ENCODE measurements around the gene BCL2L11. TPM values are rescaled to one million over a fixed set of nuclear protein-coding genes. Genes with fewer than 3 reads are reported as not detected.

The BCL2L11 gene
- total RNA-seq, 2 experiments from 2014 or later, result 11.1 to 11.2 TPM

DNA sequence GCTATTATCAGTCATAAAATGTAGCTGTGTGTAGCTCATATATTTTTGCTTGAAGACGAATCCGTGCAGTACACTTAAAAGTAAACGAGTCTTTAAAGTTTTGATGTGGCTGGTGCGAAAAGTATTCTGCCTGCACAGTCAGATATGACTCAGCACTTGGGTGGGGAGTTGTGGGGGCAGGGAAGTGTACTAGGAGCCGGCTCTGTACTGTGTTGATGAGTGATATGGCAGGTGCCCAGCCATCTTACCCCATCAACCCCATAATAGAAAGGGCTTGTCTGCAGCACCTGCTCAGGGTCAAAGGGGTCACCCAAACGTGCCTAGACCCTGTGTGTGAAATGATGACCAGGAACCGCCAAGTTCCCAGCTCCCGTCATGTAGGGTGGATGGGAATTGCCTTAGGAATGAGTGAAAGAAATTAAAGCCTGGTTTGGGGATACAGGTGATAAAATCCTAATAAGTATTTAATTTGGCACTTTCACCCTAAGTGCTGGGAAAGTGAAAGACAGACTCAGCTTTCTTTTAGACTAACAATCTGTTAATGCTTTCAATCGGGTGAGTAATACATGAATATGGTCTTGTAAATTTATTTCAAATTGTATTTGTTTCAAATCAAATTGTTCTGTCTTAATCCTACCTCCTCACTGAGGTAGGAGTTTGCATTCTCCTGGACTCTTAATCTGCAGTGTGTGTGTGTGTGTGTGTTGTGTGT is 48.0 kb downstream of the BCL2L11 start:
- Mint-ChIP-seq H3K27me3 (peaks cover 19% of the 10 kb centered on the region), H3K27ac (no peak overlapping the region), H3K9me3 (no peaks in the 10 kb centered on the region), H3K4me1 (peaks cover 20% of the 10 kb centered on the region), H3K4me3 (no peak overlapping the region), H3K36me3 (ENCODE audit: low read depth) (peaks cover 11% of the 10 kb centered on the region)
- CTCF ChIA-PET, result interaction anchor here (1.0 to 2.7 kb wide), 2 partner anchors 10 to 24 kb away, joined by 3 to 7 read pairs; no protein-coding TSS in a partner anchor
- POLR2A ChIA-PET, result no interaction called here
- peak; percentile 54 for DNase-seq

DNA sequence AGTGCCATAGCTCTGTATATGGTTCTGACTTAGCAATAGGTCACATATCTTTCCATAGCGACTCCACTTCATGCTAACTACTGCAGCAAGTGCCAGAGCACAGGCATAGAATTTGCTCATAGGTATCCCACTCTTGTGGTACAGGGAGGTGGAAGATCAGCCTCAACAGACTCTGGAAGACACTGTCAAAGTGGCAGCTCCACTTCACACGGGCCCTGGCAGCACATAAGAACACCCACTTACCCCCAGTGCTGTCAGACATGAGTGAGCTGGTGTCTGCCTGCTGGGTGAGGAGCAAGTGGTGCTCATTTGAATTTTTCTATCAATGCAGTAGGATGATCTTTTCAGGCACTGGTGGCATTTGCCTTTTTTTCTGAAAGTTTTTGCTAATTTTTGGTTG is 48.6 kb downstream of the BCL2L11 start:
- H3K4me3 Mint-ChIP-seq, result no peak overlapping the region
- peaks cover 8% of the 10 kb centered on the region for H3K36me3 Mint-ChIP-seq (ENCODE audit: low read depth)
- ChIA-PET CTCF (interaction anchor here (2.7 kb wide), 1 partner anchor 9 kb away, joined by 7 read pairs; no protein-coding TSS in a partner anchor), POLR2A (no interaction called here)
- peaks cover 19% of the 10 kb centered on the region for H3K27me3 Mint-ChIP-seq
- H3K4me1 Mint-ChIP-seq, result peaks cover 20% of the 10 kb centered on the region
- no peak overlapping the region for H3K27ac Mint-ChIP-seq
- H3K9me3 Mint-ChIP-seq, result no peaks in the 10 kb centered on the region
- no peak for DNase-seq

DNA sequence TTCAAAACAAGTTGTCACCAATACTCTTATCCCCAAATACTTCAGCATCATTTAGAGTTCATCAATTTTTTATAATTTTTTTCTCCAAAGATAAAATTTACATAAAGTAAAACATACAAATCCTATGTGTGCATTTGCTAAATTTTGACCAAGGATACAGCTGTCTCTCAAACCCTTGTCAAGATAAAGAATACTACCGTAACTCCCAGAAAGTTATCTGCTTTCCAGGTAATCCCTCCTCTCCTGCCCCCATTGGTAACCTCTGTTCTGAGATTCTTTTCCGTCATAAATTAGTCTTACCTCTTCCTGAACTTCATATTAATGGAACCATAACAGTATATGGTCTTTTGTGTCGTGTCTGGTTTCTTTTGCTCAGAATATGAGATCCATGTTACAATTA is 49.2 kb downstream of the BCL2L11 start:
- H3K4me3 Mint-ChIP-seq, result no peak overlapping the region
- no peaks in the 10 kb centered on the region for H3K9me3 Mint-ChIP-seq
- peaks cover 23% of the 10 kb centered on the region for H3K27me3 Mint-ChIP-seq
- ChIA-PET CTCF (no interaction called here), POLR2A (no interaction called here)
- H3K27ac Mint-ChIP-seq, result no peak overlapping the region
- no peak for DNase-seq
- H3K4me1 Mint-ChIP-seq, result peaks cover 20% of the 10 kb centered on the region
- peaks cover 5% of the 10 kb centered on the region for H3K36me3 Mint-ChIP-seq (ENCODE audit: low read depth)

DNA sequence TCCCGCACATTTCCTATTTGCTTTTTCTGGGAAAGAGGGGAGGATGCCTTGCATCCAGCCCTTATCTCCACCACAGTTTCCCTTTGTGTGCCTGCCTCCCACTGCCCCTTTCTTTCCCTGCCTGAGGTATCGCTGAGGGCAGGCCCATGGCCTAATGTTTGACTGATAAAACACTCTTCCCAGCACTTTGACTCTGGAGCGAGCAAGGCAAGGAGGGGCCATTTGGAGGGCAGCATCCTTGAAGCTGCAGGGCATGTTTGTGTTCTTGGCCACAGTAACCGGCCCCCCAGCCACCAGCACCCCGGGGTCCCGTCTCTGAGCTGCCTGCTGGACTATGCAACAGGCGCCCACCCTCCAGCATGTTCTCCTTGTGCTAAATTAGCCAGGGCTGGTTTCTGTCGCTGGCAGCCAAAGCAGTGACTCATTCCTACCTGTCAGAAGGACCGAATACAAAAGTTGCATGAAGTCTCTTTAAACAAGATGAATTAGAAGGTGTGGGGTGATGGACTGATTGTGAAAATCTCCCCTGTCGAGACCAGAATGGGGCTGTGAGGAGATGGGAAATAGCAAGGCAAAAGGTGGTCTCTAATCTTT is 50.7 kb downstream of the BCL2L11 start:
- Mint-ChIP-seq H3K27ac (no peak overlapping the region), H3K4me1 (peaks cover 20% of the 10 kb centered on the region), H3K4me3 (no peak overlapping the region), H3K27me3 (peaks cover 27% of the 10 kb centered on the region), H3K36me3 (ENCODE audit: low read depth) (no peaks in the 10 kb centered on the region), H3K9me3 (no peaks in the 10 kb centered on the region)
- ChIA-PET CTCF (interaction anchor here (2.5 kb wide), 1 partner anchor 17 kb away, joined by 8 read pairs; no protein-coding TSS in a partner anchor), POLR2A (no interaction called here)
- no peak for DNase-seq

DNA sequence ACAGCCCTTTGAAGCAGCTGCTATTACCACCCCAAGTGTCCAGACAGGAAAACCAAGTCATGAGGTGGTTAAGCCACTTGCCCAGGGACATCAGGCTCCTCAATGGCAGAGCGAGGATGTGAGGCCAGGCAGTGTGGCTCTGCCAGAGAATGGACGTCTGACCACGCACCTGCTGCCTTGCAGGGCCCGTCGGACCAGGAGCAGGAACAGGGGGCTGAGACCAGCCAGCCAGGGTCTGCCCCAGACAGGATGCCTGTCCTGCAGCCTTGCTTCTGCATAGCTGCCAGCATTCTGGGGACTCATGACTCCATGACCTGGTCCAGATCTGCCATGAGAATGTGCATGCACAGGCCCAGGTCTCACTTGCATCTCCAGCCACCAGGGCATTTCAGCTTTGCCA is 52.0 kb downstream of the BCL2L11 start:
- H3K4me3 Mint-ChIP-seq, result no peak overlapping the region
- DNase-seq, result no peak
- H3K36me3 Mint-ChIP-seq (ENCODE audit: low read depth), result no peaks in the 10 kb centered on the region
- peaks cover 27% of the 10 kb centered on the region for H3K27me3 Mint-ChIP-seq
- H3K27ac Mint-ChIP-seq, result no peak overlapping the region
- H3K4me1 Mint-ChIP-seq, result peaks cover 15% of the 10 kb centered on the region
- ChIA-PET CTCF (interaction anchor here (1.4 to 2.5 kb wide), 2 partner anchors 13 to 15 kb away, joined by 3 to 8 read pairs; no protein-coding TSS in a partner anchor), POLR2A (no interaction called here)
- no peaks in the 10 kb centered on the region for H3K9me3 Mint-ChIP-seq

DNA sequence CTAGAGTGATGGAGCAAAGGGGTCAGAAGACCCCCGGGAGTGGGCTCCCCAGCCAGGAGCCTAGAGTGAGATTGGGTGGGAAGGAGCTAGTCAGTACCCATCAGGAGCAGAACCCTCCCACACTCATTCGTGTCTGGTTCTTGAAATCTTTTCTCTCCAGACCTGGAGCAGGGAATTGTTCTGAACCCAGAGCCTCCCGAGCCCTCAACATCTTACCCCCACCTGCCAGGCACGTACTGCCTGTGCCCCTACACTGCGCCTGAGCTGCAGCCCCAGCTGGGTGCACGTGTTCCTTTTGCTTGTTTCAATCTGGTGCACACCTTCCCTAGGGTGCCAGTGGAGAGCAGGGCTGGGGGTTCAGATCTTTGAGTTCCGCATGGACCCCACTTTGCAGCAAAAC is 52.6 kb downstream of the BCL2L11 start:
- Mint-ChIP-seq H3K9me3 (no peaks in the 10 kb centered on the region), H3K27me3 (peaks cover 29% of the 10 kb centered on the region), H3K4me3 (no peak overlapping the region), H3K27ac (no peak overlapping the region), H3K36me3 (ENCODE audit: low read depth) (no peaks in the 10 kb centered on the region), H3K4me1 (peaks cover 8% of the 10 kb centered on the region)
- ChIA-PET CTCF (interaction anchor here (1.4 to 2.5 kb wide), 3 partner anchors 11 to 15 kb away, joined by 3 to 8 read pairs (median 3); no protein-coding TSS in a partner anchor), POLR2A (no interaction called here)
- DNase-seq, result no peak

DNA sequence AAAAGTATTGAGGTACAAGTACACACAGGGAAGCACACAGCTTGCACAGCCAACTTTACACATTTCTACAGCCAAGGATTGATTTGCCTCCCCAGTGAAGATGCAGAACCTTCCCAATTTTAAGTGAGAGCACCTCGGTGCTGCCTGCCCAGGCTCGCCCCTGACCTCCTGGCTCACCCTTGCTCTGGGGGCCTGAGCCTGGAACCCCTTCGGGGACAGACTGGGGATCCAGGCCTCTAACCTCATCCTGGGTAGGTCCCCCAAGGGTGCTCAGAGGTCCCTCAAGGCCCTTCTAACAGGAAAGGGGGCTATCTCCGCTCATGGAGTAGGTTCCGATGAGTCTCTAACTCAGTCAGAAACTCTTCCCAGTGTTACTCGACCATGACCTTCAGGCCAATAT is 53.1 kb downstream of the BCL2L11 start:
- Mint-ChIP-seq H3K27me3 (peaks cover 29% of the 10 kb centered on the region), H3K9me3 (no peaks in the 10 kb centered on the region), H3K36me3 (ENCODE audit: low read depth) (no peaks in the 10 kb centered on the region), H3K4me1 (peaks cover 3% of the 10 kb centered on the region), H3K4me3 (no peak overlapping the region), H3K27ac (no peak overlapping the region)
- DNase-seq, result no peak
- ChIA-PET CTCF (interaction anchor here (1.4 to 2.5 kb wide), 2 partner anchors 11 to 14 kb away, joined by 3 to 8 read pairs; no protein-coding TSS in a partner anchor), POLR2A (no interaction called here)

DNA sequence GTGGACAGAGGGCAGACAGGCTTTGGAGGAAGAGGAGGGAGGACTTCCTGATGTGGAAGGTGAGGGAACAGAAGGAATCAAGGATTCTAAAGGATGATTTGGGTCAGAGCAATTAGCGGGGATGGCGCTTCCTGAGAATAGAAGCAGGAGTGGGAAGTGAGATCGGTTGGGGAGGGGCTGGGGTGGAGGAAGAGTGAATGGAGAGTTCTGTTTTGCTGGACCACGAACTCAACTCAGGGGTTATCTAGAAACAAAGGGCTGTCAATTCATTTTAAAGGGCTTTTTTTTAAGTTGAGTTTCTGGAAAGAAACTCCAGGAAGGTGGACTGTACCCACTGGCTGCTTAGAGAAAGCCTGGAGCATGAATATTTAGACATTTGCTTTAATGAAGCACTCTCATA is 54.9 kb downstream of the BCL2L11 start:
- Mint-ChIP-seq H3K27me3 (peaks cover 21% of the 10 kb centered on the region), H3K4me1 (no peaks in the 10 kb centered on the region), H3K4me3 (no peak overlapping the region), H3K36me3 (ENCODE audit: low read depth) (no peaks in the 10 kb centered on the region), H3K27ac (no peak overlapping the region), H3K9me3 (no peaks in the 10 kb centered on the region)
- DNase-seq, result no peak
- ChIA-PET POLR2A (no interaction called here), CTCF (no interaction called here)

DNA sequence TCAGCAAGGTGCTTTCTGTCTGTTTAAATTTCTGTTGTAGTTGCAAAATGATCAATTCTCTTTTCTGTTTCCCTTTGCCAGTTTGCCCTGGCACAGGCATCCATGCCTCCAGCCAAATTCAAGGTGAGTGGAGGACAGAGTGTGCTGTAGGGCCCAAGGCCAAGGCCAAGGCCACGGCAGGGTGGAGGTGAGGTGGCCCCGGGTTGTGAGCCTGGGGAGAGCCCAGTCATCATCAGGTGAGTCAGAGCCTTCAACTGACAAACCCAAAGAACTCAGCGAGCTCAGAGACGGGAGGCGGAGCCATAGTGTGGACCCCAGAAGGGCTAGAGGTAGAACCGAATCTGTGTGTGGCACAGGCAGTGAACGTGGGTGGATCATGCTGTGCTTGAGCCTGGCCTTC is 55.7 kb downstream of the BCL2L11 start:
- DNase-seq, result no peak
- Mint-ChIP-seq H3K4me1 (no peaks in the 10 kb centered on the region), H3K36me3 (ENCODE audit: low read depth) (no peaks in the 10 kb centered on the region), H3K4me3 (no peak overlapping the region), H3K9me3 (no peaks in the 10 kb centered on the region), H3K27me3 (peaks cover 15% of the 10 kb centered on the region), H3K27ac (no peak overlapping the region)
- ChIA-PET CTCF (interaction anchor here (1.5 kb wide), 1 partner anchor 10 kb away, joined by 3 read pairs; no protein-coding TSS in a partner anchor), POLR2A (no interaction called here)

DNA sequence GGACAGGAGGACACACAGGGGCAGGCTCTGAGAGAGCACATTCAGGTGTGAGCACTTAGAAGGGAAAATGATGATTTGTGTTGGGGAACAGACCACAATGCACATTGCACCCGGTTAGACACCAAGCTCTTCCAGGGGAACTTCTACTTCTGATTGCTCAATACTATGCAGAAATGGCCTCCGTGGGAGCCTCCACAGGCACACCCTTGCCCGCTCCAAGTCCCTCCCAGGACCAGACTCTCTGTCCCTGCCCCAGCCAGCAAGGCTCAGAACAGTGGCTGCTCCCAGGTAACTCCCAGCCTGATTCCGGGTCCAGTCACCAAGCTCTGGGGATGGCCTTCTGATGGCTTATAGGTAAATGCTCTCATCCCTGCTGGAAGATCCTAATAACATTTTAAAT is 56.2 kb downstream of the BCL2L11 start:
- no peak for DNase-seq
- POLR2A ChIA-PET, result no interaction called here
- peaks cover 11% of the 10 kb centered on the region for H3K27me3 Mint-ChIP-seq
- CTCF ChIA-PET, result interaction anchor here (1.5 kb wide), 1 partner anchor 9 kb away, joined by 3 read pairs; no protein-coding TSS in a partner anchor
- no peaks in the 10 kb centered on the region for H3K36me3 Mint-ChIP-seq (ENCODE audit: low read depth)
- H3K9me3 Mint-ChIP-seq, result no peaks in the 10 kb centered on the region
- H3K4me3 Mint-ChIP-seq, result no peak overlapping the region
- H3K27ac Mint-ChIP-seq, result no peak overlapping the region
- no peaks in the 10 kb centered on the region for H3K4me1 Mint-ChIP-seq

DNA sequence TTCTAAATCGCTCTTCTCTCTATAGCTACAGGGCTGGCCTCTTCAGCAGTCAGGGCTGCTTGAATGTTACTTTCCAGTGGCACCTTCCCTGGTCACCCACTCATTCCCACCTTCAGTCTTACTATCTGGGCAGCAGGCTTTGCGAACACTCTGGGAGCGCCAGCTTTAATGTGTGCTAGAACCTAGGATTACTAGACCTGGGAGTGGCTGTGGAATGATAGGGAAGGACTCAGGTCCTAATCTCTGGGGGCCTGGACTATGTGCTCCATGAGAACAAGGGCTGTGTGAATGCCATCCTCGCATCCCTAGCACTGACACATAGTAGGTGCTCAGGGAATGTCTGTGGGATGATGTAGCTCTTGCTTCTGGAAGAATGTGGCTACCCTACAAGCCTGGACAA is 57.6 kb downstream of the BCL2L11 start:
- CTCF ChIA-PET, result interaction anchor here (1.0 to 1.6 kb wide), 2 partner anchors 9 to 10 kb away, joined by 3 to 7 read pairs; no protein-coding TSS in a partner anchor

DNA sequence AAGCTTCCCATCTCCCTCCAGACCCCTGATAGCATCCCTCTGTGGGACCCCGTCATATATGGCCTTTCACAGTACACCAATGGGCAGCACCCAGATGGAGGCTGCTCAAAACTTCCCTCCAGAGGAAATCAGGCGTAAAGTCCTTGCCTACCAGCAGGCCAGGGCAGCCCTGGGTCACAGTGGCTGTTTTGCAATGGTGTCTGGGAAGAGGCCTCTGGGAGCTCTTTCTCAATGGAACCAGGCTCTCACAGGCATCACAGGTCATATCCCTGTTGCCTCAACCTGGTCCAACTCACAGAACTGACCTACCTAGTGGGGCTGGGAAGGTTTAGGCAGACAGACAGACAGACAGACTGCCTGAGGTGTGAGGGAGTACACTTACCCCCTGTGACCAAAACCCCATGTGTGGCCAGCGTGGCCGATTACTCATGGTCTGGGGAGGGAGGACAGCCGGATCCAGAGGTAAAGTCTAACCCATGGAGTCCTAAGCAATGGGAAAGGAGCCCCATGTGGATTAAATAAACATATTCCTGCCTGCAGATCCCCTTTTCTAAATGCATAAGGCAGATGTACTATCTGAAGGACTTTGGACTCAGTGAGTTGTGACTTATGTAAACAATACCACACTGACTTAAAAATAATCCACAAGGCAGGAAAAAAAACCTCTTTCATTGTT is 58.2 kb downstream of the BCL2L11 start:
- H3K4me1 Mint-ChIP-seq, result no peaks in the 10 kb centered on the region
- CTCF ChIA-PET, result interaction anchor here (1.0 to 1.6 kb wide), 2 partner anchors 8 to 11 kb away, joined by 3 to 7 read pairs; no protein-coding TSS in a partner anchor
- POLR2A ChIA-PET, result no interaction called here
- H3K27ac Mint-ChIP-seq, result no peak overlapping the region
- DNase-seq, result no peak
- no peaks in the 10 kb centered on the region for H3K36me3 Mint-ChIP-seq (ENCODE audit: low read depth)
- peaks cover 9% of the 10 kb centered on the region for H3K27me3 Mint-ChIP-seq
- no peak overlapping the region for H3K4me3 Mint-ChIP-seq
- H3K9me3 Mint-ChIP-seq, result no peaks in the 10 kb centered on the region

More for the DNA sequence above, 57.6 kb downstream of the BCL2L11 start:
- Mint-ChIP-seq H3K9me3 (no peaks in the 10 kb centered on the region), H3K27me3 (peaks cover 9% of the 10 kb centered on the region), H3K4me1 (no peaks in the 10 kb centered on the region), H3K4me3 (no peak overlapping the region), H3K36me3 (ENCODE audit: low read depth) (no peaks in the 10 kb centered on the region), H3K27ac (no peak overlapping the region)
- DNase-seq, result no peak
- POLR2A ChIA-PET, result no interaction called here

DNA sequence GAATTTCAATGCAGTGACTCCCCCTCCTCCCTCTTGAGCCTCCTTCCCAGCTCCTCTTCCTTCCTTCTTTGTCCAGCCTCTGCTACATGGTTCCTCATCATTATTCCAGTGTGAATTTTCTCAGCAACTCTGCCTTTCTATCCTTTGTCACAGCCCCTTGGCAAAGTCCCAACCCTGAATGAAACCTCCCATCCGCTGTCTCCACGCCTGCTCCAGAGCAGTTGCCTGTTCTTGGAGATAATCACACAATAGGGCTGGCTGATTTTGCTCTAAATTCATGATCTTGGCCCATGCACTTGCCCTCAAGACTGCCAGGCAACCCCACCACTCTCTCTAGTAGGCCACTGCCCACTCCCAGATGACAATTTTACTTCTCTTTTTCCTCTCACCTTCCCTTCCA is 61.4 kb downstream of the BCL2L11 start:
- no peaks in the 10 kb centered on the region for H3K4me1 Mint-ChIP-seq
- peaks cover 4% of the 10 kb centered on the region for H3K27me3 Mint-ChIP-seq
- no peaks in the 10 kb centered on the region for H3K36me3 Mint-ChIP-seq (ENCODE audit: low read depth)
- no peak for DNase-seq
- H3K27ac Mint-ChIP-seq, result no peak overlapping the region
- H3K4me3 Mint-ChIP-seq, result no peak overlapping the region
- no peaks in the 10 kb centered on the region for H3K9me3 Mint-ChIP-seq
- ChIA-PET CTCF (no interaction called here), POLR2A (no interaction called here)
